Naive thymus-derived CD8-positive, alpha-beta T cell (primary cell): ENCODE results near the gene SEC61B. TPM values are rescaled to one million over a fixed set of nuclear protein-coding genes. Genes with fewer than 3 reads are reported as not detected.
A peak's percentile ranks its signal among the peaks of the same experiment; 100 is the strongest.
"Not testable (repeated sequence)": the region's sequence is repeated elsewhere in the genome, so short reads cannot be mapped to it uniquely, and the experiment has no call there.

ENCODE experiments used
- ATAC-seq, 2 donors: fragments of 150-1000 bp; cut with Tn5 transposase in 1 of 2; sonication (Bioruptor Pico), chemical (Tn5 transposase) in 1 of 2; 1 replicate in 1 of 2; 2 replicates in 1 of 2; pipeline ENCODE4 v1.10.0; 2021; ENCODE audit warnings: mild to moderate bottlenecking in 2 of 2, moderate library complexity in 2 of 2
- POLR2A ChIA-PET: fragments of 350-600 bp; sonication (Branson Sonifier 250); formaldehyde crosslinking; loops from one replicate; lab custom pipeline; 2021; ENCODE audit warnings: antibody characterized with exemption; lab: Charles Lee
- DNase-seq, 10 donors: peaks; one replicate each; pipeline versions ENCODE4 v3.0.0 to v3.0.0-alpha.2; 2020 to 2022
- H3K27ac Mint-ChIP-seq, 10 donors: one replicate each; pipeline ENCODE4 v1.8.0; 2020 to 2022; ENCODE audit warnings: mild to moderate bottlenecking in 10 of 10, mixed read lengths in 10 of 10, moderate library complexity in 4 of 10, inconsistent platforms in 1 of 10
- H3K27me3 Mint-ChIP-seq, 5 donors: one replicate each; pipeline ENCODE4 v1.8.0; 2021 to 2022; ENCODE audit warnings: mixed read lengths in 5 of 5
- H3K36me3 Mint-ChIP-seq, 3 donors: one replicate each; pipeline ENCODE4 v1.8.0; 2020 to 2022; ENCODE audit warnings: mixed read lengths in 3 of 3, mild to moderate bottlenecking in 2 of 3, inconsistent platforms in 1 of 3
- H3K4me1 Mint-ChIP-seq, 4 donors: one replicate each; pipeline ENCODE4 v1.8.0; 2021 to 2022; ENCODE audit warnings: mixed read lengths in 4 of 4
- H3K4me3 Mint-ChIP-seq, 10 donors: one replicate each; pipeline ENCODE4 v1.8.0; 2020 to 2022; ENCODE audit warnings: mild to moderate bottlenecking in 10 of 10, mixed read lengths in 10 of 10, moderate library complexity in 6 of 10, inconsistent platforms in 1 of 10
- H3K9me3 Mint-ChIP-seq, 9 donors: one replicate each; pipeline ENCODE4 v1.8.0; 2020 to 2022; ENCODE audit warnings: mixed read lengths in 9 of 9, mild to moderate bottlenecking in 3 of 9, inconsistent platforms in 1 of 9, moderate library complexity in 1 of 9
- polyA plus RNA-seq, 3 donors: library from polyadenylated mRNA; unstranded; fragments of 300-500 nt; fragmentation: Illumina TruSeq; gene quantifications; one replicate each; pipeline ENCODE4 v1.2.3, GENCODE V29; 2021
- total RNA-seq, 8 experiments: library from RNA in 2 of 8; stranded (reverse) in 2 of 8; gene quantifications; one replicate each; pipeline ENCODE4 v1.2.3 and lab custom pipeline; 2021 to 2026

SEC61B gene
- total and polyA plus RNA-seq, 5 experiments from 2014 or later: 47.4 to 285 (median 218) TPM

DNA sequence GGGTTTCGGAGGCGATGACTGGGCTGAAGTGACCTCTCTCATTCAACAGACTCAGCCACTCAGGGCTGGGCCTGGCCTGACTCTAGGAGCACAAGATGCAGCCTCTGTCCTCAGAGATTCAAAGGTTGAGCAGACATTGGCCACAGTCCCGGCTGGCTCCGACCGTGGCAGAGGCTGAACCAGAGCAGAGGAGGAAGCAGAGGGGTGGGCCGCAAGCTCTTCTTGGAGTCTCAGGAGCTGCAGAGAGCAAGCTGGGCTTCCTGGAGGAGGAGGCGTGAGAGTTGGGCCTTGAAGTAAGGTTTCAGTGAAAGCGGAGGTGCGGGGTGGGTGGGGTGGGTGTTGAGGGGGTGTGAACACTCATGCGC, 38.0 kb upstream of the SEC61B start:
- ATAC-seq: no peak
- Mint-ChIP-seq H3K27me3 (peaks cover 0 to under 1% (median 0%) of the 10 kb centered on the region in 5 donors), H3K9me3 (no peaks in the 10 kb centered on the region), H3K4me1 (peaks cover 10 to 66% (median 27%) of the 10 kb centered on the region in 4 donors), H3K27ac (peak overlapping the region in 6 of 10 donors; percentile 6 to 89 (median 82)), H3K4me3 (peak overlapping the region in 2 of 10 donors; percentile 37 to 65), H3K36me3 (no peaks in the 10 kb centered on the region)
- no peak for DNase-seq
- POLR2A ChIA-PET: no interaction called here

DNA sequence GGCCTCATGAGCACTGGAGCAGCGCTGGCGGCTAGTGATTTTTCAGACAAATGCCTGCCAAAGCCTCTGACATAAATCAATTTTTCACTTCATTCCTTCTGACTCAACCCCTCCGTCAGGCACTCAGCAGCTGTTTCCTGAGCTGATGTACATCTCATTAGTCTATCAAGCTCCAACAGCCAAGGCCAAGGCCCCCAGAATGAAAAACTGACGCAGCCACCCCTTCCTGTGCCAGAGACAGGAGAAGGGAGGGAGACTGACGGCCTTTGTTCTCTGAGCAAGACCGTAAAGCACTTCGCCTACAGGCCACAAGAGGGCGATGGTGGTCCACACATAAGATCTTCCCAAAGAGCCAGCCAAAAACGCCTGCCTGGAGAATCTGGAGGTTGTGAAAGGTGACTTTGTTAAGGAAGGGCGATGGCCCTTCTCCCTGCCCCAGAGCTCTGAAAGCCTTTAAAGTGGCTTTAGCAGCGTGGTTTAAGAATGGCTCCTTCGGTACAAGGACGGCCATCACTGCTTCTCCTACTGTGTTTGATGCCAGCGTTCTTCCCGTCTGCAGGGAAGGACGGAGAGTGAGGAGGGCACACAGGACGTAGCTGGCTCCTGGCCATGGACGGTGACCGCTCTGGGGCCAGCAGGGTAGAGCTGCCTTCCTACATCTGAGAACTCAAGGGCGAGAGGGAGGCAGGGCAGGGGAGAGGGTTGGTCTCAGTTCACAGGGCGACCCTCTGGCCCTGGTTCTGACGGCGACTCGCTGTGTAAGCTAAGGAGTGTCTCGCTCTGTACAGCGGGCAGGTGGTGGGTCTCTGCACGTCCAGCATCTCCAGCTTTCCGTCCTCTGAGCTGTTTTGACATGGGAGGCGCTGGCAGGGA, 37.4 kb upstream of the SEC61B start:
- POLR2A ChIA-PET: interaction anchor here (1.0 kb wide), 1 partner anchor 66 kb away, joined by 5 read pairs; no protein-coding TSS in a partner anchor
- Mint-ChIP-seq H3K4me1 (peaks cover 10 to 66% (median 27%) of the 10 kb centered on the region in 4 donors), H3K4me3 (peak overlapping the region; percentile 8 to 65 (median 46)), H3K27me3 (peaks cover 0 to 7% (median 0%) of the 10 kb centered on the region in 5 donors), H3K9me3 (no peaks in the 10 kb centered on the region), H3K27ac (peak overlapping the region; percentile 6 to 89 (median 73)), H3K36me3 (no peaks in the 10 kb centered on the region)
- DNase-seq (peak; percentile 54 to 90 (median 76)), ATAC-seq (peak; percentile 90 to 93)

DNA sequence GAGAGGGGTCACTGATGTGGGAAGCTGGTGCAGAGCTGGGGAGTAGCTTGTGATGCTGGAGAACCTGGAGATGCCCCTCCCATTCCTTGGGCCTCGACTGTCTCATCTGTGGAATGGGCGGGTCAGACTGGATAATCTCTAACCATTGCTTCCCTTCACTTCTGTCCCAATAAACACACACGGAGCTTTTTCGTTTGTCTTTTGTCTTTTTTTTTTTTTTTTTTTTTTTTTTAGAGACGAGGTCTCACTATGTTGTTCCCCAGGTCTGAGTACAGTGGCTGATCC, 36.8 kb upstream of the SEC61B start:
- H3K36me3 Mint-ChIP-seq: no peaks in the 10 kb centered on the region
- H3K4me3 Mint-ChIP-seq: peak overlapping the region in 1 of 10 donors; percentile 11
- H3K4me1 Mint-ChIP-seq: peaks cover 10 to 62% (median 27%) of the 10 kb centered on the region in 4 donors
- peaks cover 0 to 7% (median 0%) of the 10 kb centered on the region in 5 donors for H3K27me3 Mint-ChIP-seq
- H3K9me3 Mint-ChIP-seq: no peaks in the 10 kb centered on the region
- DNase-seq (no peak), ATAC-seq (no peak)
- POLR2A ChIA-PET: interaction anchor here (1.0 kb wide), 1 partner anchor 66 kb away, joined by 5 read pairs; no protein-coding TSS in a partner anchor
- peak overlapping the region in 3 of 10 donors; percentile 19 to 89 (median 22) for H3K27ac Mint-ChIP-seq

DNA sequence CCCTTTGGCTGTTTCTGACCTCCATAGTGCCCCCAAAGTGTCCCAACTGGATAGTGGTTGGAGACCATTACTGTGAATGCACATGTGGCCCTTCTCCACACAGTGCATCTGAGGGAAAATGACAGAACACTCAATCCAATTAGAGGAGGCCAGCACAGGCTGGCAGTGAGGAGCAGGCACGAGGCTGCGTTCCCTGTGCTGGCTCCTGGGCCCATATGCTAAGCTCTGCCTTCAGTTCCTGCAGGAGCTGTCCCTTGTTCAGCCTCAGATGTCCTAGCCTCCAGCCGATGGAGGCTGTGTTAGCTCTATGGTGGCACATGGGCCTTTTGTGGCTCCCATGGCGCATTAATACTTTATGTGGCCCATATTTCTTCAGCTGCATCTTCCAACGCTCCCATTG, 36.1 kb upstream of the SEC61B start:
- POLR2A ChIA-PET: no interaction called here
- Mint-ChIP-seq H3K4me1 (peaks cover 10 to 57% (median 26%) of the 10 kb centered on the region in 4 donors), H3K27ac (peak overlapping the region in 2 of 10 donors; percentile 19 to 22), H3K36me3 (no peaks in the 10 kb centered on the region), H3K4me3 (no peak overlapping the region), H3K9me3 (no peaks in the 10 kb centered on the region), H3K27me3 (peaks cover 0 to 11% (median 3%) of the 10 kb centered on the region in 5 donors)
- ATAC-seq (no peak), DNase-seq (no peak)

DNA sequence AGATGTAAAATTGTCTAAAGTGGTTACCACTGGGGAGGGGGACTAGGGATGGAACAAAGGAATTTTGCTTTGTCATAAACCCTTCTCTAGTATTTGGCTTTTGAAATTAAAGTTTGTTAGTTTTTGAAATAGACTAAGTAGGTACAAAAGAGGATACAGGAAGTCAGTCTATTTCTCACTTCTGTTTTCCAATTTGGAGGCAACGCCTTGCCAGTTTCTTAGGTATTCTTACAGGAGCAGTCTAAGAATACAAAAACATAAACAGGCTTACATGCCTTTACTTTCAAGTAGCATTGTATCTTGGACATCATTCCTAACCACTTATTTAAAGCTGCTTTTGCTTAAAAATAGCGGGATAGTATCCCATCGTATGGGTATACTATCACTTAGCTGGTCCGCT, 34.8 kb upstream of the SEC61B start:
- Mint-ChIP-seq H3K27me3 (peaks cover 0 to 12% (median 3%) of the 10 kb centered on the region in 5 donors), H3K4me1 (peaks cover 6 to 44% (median 18%) of the 10 kb centered on the region in 4 donors), H3K36me3 (no peaks in the 10 kb centered on the region), H3K27ac (no peak overlapping the region), H3K4me3 (no peak overlapping the region), H3K9me3 (no peaks in the 10 kb centered on the region)
- ATAC-seq (no peak), DNase-seq (no peak)
- POLR2A ChIA-PET: no interaction called here

DNA sequence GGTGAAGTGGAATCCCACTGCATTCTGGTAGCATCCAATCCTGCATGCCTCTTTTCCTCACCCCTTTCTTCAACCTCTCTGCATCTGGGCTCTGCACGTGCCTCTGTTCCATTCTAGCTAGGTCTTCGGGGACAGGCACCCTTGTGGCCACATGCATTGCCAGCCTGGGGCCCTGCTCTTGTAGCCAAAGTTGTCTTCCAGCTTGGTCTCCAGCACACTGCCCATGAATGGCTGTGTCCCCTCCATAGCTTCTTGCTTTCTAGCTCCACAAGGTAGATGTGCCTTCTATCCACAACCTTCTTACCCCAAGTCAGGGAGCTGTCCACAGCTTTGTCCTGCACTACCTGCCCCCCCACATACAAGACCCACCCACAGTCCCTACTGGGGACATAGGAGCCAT, 32.9 kb upstream of the SEC61B start:
- Mint-ChIP-seq H3K4me1 (peaks cover 13 to 36% (median 23%) of the 10 kb centered on the region in 4 donors), H3K27ac (no peak overlapping the region), H3K9me3 (no peaks in the 10 kb centered on the region), H3K27me3 (peaks cover 0 to 12% (median 4%) of the 10 kb centered on the region in 5 donors), H3K36me3 (no peaks in the 10 kb centered on the region), H3K4me3 (no peak overlapping the region)
- POLR2A ChIA-PET: no interaction called here
- ATAC-seq (no peak), DNase-seq (no peak)

DNA sequence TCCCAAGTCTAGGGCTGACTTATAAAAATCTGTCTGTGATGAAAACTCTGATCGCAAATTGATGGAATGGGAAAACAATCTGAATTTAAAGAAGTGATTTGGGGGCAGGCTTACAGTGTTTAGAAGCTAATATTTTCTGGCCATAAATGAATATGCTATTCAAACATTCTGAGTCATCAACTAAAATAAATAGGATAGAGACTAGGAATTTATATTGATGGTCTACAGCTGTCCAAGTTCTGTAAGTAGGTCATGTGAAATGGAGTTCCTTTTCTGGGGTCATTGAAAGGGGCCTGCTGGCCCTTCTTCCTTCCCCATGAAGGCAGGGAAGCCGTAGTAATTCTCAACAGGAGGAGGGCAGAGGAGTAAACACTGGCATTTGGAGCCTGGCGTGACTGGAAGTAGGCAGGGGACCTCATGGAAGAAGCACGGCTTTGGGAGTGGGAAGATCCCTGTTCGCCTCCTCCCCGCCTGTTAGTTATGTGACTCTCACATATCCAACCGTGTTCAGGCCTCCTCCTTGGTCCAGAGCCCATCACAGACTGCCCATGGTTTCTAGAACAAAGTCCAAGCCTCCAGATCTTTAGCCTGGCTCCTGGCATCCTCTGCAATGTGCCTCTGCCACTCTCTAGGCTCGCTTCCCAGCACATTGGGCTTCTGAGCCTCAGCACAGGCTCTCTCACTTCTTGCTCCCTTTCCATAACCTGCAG, 32.0 kb upstream of the SEC61B start:
- peaks cover 0 to 12% (median 4%) of the 10 kb centered on the region in 5 donors for H3K27me3 Mint-ChIP-seq
- ATAC-seq (no peak), DNase-seq (no peak)
- POLR2A ChIA-PET: no interaction called here
- no peaks in the 10 kb centered on the region for H3K36me3 Mint-ChIP-seq
- no peak overlapping the region for H3K4me3 Mint-ChIP-seq
- H3K4me1 Mint-ChIP-seq: peaks cover 11 to 27% (median 15%) of the 10 kb centered on the region in 4 donors
- H3K27ac Mint-ChIP-seq: no peak overlapping the region
- H3K9me3 Mint-ChIP-seq: no peaks in the 10 kb centered on the region

DNA sequence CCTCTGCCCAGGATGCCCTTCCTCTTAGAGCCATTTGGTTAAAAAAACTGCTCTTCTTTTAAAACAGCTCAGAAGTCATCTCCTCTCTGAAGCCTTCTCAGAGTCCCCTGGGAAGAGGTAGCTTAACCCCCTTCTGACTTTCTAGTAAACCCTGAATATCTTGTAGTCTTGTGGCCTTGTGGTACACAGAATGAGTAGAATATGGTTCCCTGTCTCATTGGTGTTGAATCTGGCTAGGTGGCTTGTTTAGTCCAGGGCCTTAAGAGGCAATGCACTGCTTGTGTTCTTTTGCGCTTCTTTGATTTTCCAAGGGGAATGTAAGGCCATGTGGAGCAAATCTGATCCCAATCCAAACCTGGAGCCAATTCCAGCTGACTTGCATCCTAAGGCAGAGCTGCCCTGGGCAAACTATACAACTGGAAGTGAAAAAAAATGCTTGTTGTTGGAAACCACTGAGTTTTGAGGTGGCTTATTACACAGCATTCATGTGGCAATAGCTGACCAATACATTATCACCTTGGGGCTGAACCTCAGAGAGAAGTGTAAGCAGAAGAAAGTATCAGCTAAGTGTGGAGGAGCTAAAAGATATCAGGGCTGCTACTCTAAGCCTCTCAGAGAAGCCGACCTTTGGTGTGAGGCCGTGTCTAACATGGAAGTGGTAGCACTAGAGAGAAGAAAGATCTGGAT, 31.3 kb upstream of the SEC61B start:
- Mint-ChIP-seq H3K9me3 (no peaks in the 10 kb centered on the region), H3K27ac (no peak overlapping the region), H3K27me3 (peaks cover 0 to 12% (median 4%) of the 10 kb centered on the region in 5 donors), H3K36me3 (no peaks in the 10 kb centered on the region), H3K4me3 (no peak overlapping the region), H3K4me1 (peaks cover 9 to 23% (median 15%) of the 10 kb centered on the region in 4 donors)
- no peak for DNase-seq
- POLR2A ChIA-PET: no interaction called here
- ATAC-seq: no peak

DNA sequence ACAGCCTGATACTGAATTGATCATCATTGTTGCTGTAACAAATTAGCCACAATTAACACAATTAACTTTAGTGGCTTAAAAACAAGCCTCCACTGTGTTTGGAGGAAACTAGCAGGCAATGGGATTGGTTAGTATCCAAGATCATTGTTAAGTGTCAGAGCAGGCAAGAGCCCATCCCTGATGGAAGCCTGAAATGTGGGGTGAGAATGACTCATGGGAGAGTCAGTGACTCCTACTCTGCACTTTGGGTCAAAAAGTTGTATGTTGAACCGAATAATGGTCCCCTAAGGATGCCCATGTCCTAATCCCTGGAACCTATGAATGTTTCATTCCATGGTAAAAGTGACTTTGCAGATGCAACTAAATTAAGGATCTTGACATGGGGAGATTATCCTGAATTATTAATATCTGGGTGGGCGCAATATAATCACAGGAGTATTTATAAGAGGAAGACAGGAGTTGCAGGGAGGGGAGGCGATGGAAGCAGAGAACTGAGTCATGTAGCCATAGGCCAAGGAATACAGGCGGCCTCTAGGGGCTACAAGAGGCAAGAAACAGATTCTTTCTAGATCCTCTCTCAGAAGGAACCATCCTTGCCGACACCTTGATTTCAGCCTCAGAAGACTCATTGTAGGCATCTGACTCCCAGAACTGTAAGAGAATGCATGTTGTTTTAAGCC, 29.2 kb upstream of the SEC61B start:
- DNase-seq (no peak), ATAC-seq (peak in 1 of 2 donors; percentile 46)
- Mint-ChIP-seq H3K27ac (no peak overlapping the region), H3K27me3 (peaks cover 0 to 12% (median 4%) of the 10 kb centered on the region in 5 donors), H3K4me3 (no peak overlapping the region), H3K4me1 (peaks cover 7 to 10% (median 10%) of the 10 kb centered on the region in 4 donors), H3K9me3 (no peaks in the 10 kb centered on the region), H3K36me3 (no peaks in the 10 kb centered on the region)
- POLR2A ChIA-PET: no interaction called here

DNA sequence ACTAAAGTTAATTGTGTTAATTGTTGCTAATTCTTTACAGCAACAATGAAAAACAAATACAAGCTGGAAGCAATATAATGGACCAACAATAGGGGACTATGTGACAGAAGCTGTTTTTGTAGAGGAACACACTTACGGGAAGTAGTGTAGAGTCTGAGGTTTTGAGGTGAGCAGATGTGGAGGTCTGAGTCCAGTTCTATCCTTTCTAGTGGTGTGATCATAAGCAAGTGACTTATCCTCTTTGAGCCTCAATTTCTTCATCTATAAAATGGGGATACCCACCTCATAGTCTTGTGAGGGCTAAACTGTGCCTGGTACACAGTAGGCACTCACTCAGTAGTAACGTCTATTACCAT, 28.6 kb upstream of the SEC61B start:
- H3K36me3 Mint-ChIP-seq: no peaks in the 10 kb centered on the region
- H3K27me3 Mint-ChIP-seq: peaks cover 0 to 12% (median 4%) of the 10 kb centered on the region in 5 donors
- ATAC-seq (peak in 1 of 2 donors; percentile 79), DNase-seq (peak in 1 of 10 donors; percentile 31)
- POLR2A ChIA-PET: no interaction called here
- no peaks in the 10 kb centered on the region for H3K9me3 Mint-ChIP-seq
- H3K4me1 Mint-ChIP-seq: peaks cover 7 to 10% (median 9%) of the 10 kb centered on the region in 4 donors
- H3K27ac Mint-ChIP-seq: no peak overlapping the region
- H3K4me3 Mint-ChIP-seq: no peak overlapping the region

DNA sequence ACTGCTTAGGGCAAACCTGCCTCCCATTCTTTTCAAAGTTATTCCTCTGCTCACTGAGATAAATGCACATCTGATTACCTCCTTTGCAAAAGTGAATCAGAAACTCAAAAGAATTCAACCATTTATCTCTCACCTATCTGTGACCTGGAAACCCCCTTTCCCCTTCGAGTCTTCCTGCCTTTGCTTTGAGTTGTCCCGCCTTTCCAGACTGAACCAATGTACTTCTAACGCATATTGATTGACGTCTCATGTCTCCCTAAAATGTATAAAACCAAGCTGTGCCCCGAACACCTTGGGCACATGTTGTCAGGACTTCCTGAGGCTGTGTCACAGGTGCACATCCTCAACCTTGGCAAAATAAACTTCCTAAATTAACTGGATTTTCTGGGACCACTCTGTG, 25.6 kb upstream of the SEC61B start:
- H3K36me3 Mint-ChIP-seq, ATAC-seq, POLR2A ChIA-PET, H3K4me3 Mint-ChIP-seq, DNase-seq, H3K9me3 Mint-ChIP-seq, H3K27ac Mint-ChIP-seq, H3K4me1 Mint-ChIP-seq, H3K27me3 Mint-ChIP-seq: not testable (repeated sequence)

DNA sequence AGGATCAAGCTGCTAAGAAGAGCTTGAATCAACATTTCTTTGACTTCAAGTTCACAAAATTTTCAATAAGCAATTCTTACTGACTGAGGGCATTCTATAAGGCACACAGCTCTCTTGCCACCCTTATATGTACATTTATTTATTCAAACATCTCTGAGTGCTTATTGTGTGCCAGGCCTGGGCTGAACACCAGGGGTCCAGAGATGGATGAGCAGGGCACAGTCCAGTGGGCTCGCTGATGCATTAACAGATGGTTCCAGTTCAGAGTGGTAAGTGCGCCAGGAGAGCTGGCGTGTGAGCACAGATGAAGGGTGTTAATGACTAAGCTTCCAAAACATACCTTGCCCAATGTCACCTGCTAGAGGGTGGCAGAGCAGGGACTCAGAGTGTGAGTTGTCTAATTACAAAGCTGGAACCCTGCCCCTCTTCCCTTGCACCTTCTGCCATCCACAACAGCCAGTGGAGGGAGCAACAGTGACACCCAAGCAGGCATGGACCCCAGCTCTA, 24.9 kb upstream of the SEC61B start:
- peaks cover 5 to 10% (median 8%) of the 10 kb centered on the region in 4 donors for H3K4me1 Mint-ChIP-seq
- peaks cover 0 to 4% (median 1%) of the 10 kb centered on the region in 5 donors for H3K27me3 Mint-ChIP-seq
- POLR2A ChIA-PET: interaction anchor here (0.9 kb wide), 1 partner anchor 16 kb away, joined by 3 read pairs; no protein-coding TSS in a partner anchor
- no peaks in the 10 kb centered on the region for H3K9me3 Mint-ChIP-seq
- ATAC-seq (no peak), DNase-seq (no peak)
- no peak overlapping the region for H3K4me3 Mint-ChIP-seq
- no peaks in the 10 kb centered on the region for H3K36me3 Mint-ChIP-seq
- H3K27ac Mint-ChIP-seq: no peak overlapping the region
